HG02973 (cell line): ENCODE data around the gene RNF6.
"Not testable (repeated sequence)": the region's sequence is repeated elsewhere in the genome, so short reads cannot be mapped to it uniquely, and the experiment has no call there.

Source experiments
- ATAC-seq: cut with Tn5 transposase; IDR thresholded peaks from one replicate; pipeline ENCODE4 v1.9.1; 2021; ENCODE audit warnings: moderate library complexity; ENCODE audit not compliant: unreplicated experiment

Gene RNF6

GRCh38 chr13:26221721-26222519, at the start of gene RNF6:
Gene RNF6, minus strand, starts transcription at chr13:26222314. Its CDS starts 2,665 bp downstream, at chr13:26219649.
- peak; percentile 93 for ATAC-seq

DNA sequence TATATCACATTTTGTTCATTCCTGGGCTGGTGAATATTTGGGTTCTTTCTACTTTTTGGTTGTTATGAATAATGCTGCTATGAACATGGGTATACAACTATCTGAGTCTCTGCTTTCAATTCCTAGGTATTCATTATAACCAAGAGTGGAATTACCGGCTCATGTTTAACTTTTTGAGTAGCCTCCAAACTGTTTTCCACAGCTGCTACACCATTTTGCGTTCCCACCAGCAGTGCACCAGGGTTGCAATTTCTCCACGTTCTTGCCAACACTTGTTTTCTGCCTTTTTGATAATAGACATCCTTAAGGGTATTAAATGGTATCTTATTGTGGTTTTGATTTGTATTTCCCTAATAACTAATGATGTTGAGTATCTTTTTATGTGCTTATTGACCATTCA, 48.6 kb upstream of the RNF6 start:
- no peak for ATAC-seq

GRCh38 chr13:26266311-26266710, 44.2 kb upstream of the RNF6 start:
- ATAC-seq: no peak

DNA sequence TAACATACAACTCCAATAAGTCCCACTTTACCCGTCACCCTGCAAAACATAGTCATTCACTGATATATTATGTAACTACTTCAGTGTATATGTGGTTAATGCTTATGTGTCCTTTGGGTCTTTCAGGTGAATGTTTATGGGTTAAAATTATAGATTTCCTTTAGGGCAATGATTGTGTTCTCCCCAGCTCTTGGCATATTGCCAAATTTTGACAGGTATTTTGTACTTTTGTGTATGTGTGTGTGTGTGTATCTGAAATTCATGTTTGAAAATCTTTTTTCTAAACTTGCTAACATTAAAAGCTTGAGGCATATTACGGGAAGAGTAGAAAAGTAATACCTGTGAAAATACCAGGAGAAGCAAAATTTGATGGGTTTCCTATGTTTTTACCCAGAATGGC, 40.0 kb upstream of the RNF6 start:
- ATAC-seq: no peak

GRCh38 chr13:26259634-26260033, 37.5 kb upstream of the RNF6 start:
- ATAC-seq: no peak

GRCh38 chr13:26257049-26257448, 34.9 kb upstream of the RNF6 start:
- no peak for ATAC-seq

- no peak for ATAC-seq
Measured at GRCh38 chr13:26255691-26256277, 33.7 kb upstream of the RNF6 start.

DNA sequence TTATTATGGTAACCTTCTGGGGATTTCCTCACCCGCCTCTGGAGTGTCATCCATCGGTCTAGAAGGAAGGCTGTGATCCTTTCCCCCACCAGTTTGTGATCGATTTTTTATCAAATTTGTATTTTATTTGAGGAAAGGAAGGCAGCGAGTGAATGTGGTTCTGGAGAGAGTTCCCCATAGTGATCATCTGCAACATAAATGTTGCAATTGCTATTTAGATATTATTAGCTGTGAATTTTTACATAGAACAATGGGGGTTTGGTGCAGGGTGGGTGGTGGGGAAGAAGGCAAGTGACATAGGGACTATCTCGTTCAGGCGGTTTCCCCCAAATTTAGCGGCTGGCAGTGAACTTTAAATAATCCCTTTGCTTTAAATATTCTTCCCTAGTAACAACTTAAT, 33.0 kb upstream of the RNF6 start:
- ATAC-seq: no peak

DNA sequence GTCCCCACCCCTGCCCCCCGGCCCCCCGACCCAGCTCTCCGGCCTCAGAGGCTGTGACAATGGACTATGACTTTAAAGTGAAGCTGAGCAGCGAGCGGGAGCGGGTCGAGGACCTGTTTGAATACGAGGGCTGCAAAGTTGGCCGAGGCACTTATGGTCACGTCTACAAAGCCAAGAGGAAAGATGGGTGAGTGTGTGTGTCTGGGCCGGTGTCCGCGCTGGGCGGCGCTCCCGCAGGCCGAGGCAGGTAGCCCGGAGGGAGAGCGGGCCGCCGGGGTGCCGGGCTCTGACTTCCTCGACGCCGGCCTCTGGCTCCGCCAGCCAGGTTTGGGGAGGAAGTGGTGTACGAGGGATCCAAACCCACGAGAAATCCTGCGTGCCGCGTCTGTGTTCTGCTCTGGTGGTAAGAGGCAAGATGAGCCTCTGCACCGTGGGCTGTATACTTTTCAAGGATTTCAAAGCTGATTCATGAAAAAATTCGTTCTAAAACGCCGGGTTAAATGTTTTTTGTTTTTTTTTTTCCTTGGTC, 32.5 kb upstream of the RNF6 start:
- ATAC-seq: peak; percentile 29

DNA sequence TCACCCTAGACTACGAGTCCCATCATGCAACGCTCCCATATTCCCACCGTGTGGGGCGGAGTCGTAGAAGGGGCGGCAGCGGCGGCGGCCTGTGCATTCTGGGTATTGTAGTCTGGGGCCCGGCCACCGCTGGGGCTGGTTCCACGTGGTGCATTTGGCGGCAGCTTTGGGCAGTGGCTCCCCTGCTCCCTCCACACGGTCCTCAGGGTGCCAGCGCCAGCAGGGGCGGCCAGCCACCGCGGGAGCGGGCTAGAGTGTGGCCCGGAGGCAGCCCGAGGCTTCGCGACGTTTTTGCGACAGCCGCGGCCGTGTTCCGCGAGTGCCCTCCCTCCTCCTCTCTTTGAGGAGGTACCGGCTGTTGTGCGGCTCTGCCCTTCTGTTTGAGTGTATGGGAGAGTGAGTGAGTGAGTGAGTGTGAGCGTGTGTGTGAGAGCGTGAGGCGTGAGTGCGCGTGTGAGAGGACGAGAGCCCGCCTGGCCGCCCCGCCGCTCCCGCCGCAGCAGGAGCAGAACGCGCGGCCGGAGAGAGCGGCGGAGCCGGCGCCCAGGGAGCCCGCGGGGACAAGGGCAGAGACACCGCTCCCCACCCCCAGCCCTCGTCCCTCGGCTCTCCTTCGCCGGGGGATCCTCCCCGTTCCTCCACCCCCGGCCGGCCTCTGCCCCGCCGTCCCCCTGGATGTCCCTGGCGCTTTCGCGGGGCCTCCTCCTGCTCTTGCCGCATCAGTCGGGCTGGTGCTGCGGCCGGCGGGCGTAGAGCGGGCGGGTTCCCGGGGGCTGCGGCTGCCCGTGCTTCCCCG, 31.9 kb upstream of the RNF6 start, which contains the start of gene CDK8:
CDK8 (plus strand) TSS at position 343 of the 796 bp plus-strand sequence. CDS start 513 bp downstream, outside the sequence.
- ATAC-seq: peak; percentile 83

DNA sequence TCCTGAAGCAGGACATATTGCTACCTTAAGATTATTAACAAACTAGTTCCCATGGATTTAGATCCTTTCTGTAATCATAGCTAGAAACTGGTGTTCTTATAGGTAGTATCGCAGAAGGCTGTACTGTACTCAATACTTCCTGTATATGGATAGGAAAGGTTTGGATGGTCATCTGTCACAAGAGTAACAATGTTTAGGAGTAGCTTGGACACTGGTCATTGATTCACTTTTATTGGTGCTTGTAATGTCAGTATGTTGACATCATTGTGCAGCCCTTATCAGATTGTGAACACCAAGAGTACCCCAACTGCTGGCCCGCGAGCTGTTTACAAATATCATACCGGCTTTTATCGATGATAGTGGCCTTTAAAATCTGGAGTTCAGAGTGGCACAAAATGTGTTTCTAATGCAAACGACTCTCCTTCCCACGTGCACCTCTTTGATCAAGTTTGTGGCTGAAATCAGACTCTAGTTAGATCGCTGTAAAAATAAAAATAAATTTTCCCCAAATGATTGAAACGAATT, 31.2 kb upstream of the RNF6 start:
- no peak for ATAC-seq

- ATAC-seq: not testable (repeated sequence)
Measured at GRCh38 chr13:26252006-26252405, 29.9 kb upstream of the RNF6 start.

GRCh38 chr13:26249551-26249950, 27.4 kb upstream of the RNF6 start:
- no peak for ATAC-seq

DNA sequence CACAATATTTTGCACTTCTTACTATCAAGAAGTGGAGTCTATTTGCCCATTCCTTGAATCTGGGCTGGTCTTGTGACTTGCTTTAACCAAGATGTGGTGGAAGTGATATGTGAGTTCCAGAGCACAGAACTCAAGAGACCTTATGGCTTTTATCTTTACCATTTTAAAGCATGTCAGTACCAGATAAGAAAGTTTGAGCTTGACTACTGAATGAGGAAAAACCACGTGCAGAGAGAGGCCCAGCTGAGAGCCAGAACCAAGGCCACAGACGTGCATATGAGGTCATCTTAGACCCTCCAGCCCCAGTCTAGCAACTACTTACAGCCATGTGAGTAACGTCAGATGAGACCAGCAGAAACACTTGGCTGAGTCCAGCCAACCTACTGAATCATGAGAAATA, 25.5 kb upstream of the RNF6 start:
- ATAC-seq: no peak

DNA sequence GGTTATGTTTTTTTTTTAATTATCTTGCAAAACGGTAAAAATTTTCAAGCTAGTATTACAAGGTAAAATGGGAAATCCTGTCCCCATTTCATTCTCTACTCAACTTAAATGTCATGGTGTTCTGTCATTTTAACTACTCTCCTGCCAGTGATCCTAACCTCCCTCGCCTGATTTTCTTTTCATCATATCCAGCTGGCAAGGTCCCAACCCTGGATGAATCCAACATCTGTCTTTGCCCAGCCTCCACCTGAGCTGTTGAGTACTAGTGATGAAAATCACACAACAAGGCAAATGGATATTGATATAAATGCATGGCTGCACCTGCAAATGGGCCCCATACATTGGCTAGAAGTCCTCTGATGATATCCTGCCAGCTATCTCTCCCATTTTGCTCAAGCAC, 24.9 kb upstream of the RNF6 start:
- ATAC-seq: no peak

DNA sequence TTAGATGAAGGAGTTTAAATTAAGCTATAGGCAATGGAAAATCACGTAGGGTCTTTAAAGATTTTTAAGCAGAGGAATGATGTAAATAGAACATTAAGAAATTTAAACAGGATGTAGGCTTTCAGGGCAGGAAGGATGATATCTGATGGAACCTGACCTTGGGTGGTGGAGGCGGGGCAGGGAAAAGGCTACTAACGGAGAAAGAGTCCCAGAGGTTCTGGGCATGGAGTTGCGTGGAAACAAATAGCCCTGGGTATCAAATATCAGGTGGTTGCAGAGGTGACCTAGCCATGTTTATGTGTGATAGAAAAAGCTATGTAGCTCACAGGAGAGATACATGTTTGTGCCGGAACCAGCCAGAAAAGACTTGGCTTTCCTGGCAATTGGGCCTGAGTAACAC, 24.0 kb upstream of the RNF6 start:
- no peak for ATAC-seq

GRCh38 chr13:26236296-26236695, 14.2 kb upstream of the RNF6 start:
- no peak for ATAC-seq

DNA sequence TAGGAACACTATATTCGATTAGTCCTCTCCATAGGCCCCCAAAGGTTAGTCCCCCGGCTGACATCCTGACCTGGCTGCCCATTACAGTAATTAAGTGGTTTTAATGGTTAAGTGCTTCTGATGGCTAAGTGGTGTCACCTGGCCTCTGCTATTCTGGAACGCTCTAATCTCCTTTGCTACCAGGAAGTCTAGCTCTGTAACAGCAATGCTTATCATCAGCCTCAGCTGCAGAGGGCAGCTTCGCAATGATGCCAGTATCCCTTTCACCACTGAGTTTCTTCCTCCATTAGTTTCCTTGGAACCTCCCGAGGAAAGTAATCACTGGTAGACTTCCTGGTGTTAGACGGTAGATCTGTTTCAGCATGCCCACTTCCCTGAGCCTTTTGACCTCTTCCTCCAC, 8.6 kb upstream of the RNF6 start:
- no peak for ATAC-seq

DNA sequence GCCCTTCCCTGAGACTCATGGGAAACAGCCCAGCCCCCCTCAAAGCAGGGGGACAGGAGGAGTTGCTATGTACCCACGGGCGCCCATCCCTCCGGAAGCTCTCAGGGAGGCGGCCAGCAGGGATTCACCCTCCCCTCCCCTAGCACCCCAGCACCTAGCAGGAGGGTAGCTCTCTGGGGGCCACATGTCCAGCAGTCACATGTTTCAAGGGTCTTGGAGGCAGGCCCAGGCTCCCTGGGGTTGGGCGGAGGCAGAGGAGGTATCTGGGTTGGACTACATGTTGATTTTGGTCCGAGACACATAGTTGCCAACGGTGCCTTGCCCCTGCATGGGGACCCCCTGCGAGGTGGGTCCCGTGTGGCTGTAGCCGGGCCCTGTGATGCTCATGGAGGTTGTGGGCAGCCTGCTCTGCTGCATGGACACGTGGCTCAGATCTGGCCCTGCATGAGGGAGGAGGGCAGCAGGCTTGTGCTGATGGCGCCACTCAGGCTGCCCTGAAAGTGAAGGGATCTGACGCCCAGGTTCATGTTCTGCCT, 7.0 kb upstream of the RNF6 start:
- ATAC-seq: no peak

DNA sequence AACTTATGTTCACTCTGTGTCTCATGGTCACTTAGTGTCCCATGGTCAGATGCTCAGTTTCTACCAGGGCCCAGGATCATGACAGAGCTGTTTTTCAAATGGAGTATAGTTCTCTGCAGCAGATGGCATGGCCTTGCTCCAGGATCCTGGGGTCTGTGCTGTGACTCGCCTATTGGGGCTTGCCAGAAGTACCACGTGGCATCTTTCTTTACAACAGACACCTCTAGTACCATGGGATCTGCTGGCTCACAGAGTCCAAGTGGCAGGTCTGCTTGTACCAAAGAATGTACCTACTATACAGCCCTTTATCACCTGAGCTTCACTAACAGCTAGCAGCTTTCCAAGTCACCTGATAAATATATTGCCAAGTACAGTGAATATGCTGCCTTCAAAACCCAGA, 6.0 kb upstream of the RNF6 start:
- ATAC-seq: no peak
